Measurements from ENCODE around the gene FAM20B.

GRCh38 chr1:179043907-179044306, 18.2 kb downstream of the FAM20B start:
- TF ChIP-seq POLR2A (IDR thresholded peaks at IDR 0.05), result no peak
- no peak for TF ChIP-seq CTCF (IDR thresholded peaks at IDR 0.05 in 4 of 5, conservative IDR thresholded peaks at IDR 0.05 in 1 of 5)

Data from gastrocnemius medialis (tissue), 4 donors.